ENCODE results near the gene TMEM87B. TPM values are rescaled to one million over a fixed set of nuclear protein-coding genes. Genes with fewer than 3 reads are reported as not detected.

Gene TMEM87B
- 11.7 and 15.4 TPM in 2 replicates for total RNA-seq (2014; rRNA removed; shearing (Covaris generic))
- polyA plus RNA-seq (2015; cell fraction: cytosol; rRNA removed), result 12.5 and 16.3 TPM in 2 replicates
- 39.5 and 42.6 TPM in 2 replicates for polyA plus RNA-seq (2015; cell fraction: nucleus; rRNA removed)

DNA sequence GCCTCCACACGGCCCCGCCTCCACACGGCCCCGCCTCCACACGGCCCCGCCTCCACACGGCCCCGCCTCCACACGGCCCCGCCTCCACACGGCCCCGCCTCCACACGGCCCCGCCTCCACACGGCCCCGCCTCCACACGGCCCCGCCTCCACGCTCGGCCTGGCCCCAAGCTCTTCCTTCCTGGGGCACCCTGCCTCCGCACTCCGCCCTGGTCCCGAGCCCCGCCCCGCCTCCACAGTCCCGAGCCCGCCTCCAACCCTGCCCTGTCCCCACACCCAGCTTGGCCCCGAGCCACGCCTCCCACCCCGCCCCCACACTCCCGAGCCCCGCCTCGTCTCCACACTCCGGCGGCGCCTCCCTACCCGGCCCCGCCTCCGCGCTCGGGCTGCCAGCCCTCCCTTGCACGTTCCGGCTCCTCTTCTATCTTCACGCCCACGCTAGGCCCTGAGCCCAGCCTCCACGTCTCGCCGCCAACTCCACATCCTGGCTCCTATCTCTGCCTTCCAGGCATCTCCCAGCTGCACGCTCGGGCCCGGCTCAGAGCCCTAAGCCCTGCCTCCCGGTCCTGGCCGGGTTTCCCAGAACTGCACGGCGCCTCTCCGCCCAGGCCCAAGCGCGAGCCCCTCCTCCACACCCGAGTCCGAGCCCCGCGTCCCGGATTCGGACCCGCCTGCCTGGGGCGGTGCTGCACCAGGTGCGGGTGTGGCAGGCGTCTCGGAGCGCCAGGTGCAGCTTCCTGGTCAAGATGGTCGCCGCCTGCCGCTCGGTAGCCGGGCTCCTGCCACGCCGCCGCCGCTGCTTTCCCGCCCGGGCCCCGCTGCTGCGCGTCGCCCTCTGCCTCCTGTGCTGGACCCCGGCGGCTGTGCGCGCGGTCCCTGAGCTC, at the start of gene TMEM87B:
TMEM87B (plus strand) TSS at position 423 of the 883 bp plus-strand sequence; CDS start at position 746, 323 bp downstream.
- DNase-seq (ENCODE audit: low read depth), result peak; percentile 91

DNA sequence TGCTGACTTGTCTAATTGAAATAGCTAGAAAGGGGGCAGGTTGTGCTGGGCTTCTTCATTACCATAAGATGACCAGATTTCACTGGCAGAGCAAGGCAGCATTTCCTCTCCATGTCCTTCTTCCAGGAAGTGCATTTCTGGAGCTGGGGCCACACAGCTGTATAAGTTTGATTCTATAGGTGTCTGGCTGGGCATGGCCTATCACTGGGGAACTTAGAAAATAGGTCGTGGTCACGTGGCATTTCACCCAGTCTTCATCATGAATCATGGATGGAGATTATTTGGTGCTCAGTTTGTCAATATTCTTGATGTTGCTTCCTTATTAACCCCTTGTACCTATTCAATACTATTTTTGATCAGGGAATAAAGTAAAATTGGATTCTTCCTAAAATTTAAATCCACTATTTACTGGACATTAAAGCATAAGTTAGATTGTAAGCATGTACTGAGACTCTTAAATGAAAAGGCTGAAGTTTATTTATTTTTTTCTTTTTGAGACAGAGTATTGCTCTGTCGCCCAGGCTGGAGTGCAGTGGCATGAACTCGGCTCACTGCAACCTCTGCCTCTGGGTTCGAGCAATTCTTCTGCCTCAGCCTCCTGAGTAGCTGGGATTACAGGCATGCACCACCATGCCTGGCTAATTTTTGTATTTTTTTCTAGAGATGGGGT, 49.5 kb upstream of the TMEM87B start:
- peak; percentile 43 for DNase-seq (ENCODE audit: low read depth)

GRCh38 chr2:112006076-112006410, 49.0 kb upstream of the TMEM87B start:
- peak; percentile 74 for DNase-seq (ENCODE audit: low read depth)

DNA sequence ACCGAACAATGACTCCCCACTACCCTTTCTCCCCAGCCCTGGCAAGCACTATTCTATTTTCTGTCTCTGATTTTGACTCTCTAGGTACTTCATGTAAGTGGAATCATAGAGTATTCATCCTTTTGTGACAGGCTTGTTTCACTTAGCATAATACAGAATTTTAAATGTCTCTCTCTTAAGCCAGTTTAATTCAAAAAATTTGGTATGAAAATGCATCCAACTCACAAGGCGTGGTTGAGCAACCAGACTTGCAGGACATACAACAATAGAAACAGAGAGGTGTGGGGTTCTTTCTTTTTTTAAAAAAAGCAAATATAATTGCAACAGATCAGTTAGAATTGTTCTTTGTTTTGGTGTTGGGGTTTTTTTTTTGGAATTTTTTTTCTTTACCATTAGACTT, 47.6 kb upstream of the TMEM87B start:
- DNase-seq (ENCODE audit: low read depth), result no peak

- DNase-seq (ENCODE audit: low read depth), result no peak
Observed at GRCh38 chr2:112008910-112009485, 46.1 kb upstream of the TMEM87B start.

DNA sequence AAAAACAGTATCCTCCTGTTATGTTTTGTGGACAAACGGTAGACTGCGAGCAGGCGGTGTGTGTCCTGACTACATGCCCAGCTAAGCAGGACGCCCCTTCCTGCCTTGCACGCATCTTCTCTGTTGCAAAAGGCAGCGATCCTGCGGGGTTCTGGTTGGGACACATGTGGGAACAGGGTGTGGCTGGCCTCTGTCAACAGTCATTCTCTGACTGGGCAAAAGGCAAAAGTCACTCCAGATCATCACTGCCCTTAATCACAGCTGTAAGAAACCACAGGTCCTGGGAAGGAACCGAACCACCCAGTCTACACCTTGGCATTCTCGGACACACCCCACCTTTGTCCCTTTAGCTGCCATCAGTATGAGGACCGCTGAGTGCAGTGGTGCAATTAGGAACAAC, 44.3 kb upstream of the TMEM87B start:
- no peak for DNase-seq (ENCODE audit: low read depth)

- DNase-seq (ENCODE audit: low read depth), result no peak
Observed at GRCh38 chr2:112012556-112012955, 42.5 kb upstream of the TMEM87B start.

DNA sequence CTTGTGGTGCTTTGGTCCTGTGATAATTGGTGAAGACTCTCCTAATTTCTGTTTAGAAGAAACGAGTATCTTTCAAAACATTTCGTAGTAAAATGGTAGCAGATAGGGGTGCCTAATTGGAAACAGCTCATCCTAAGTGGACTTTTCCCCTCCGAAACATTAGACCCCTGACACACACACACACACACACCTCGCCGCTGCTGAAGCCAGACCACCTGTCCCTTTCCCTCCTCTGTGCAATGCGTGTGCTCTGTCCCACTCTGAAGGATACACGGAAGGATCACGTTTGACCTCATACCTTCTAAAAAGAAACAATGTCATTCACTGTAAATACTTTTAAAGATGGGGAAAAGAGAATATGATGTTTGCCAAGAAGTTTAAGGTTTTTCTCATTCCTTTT, 36.2 kb upstream of the TMEM87B start:
- no peak for DNase-seq (ENCODE audit: low read depth)

DNA sequence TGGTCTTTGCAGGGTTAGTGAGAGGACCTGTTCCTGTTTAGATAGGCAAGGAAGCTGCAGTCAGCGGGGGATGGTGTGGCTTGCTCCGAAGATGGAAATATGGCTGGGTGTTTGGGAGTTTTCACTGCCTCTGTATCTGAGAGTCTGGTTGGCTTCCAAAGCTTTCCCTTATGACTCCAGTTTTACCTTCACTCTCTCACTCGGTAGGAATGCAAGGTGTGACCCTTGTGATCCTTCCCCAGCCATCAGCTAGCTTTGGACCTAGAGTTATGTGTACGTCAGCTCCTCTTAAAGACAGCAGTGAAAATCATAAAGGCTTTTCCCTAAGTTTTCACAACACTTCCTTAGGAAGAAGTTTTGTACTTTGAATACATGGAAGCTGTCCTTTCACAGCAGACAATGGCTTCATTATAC, 35.5 kb upstream of the TMEM87B start:
- no peak for DNase-seq (ENCODE audit: low read depth)

DNA sequence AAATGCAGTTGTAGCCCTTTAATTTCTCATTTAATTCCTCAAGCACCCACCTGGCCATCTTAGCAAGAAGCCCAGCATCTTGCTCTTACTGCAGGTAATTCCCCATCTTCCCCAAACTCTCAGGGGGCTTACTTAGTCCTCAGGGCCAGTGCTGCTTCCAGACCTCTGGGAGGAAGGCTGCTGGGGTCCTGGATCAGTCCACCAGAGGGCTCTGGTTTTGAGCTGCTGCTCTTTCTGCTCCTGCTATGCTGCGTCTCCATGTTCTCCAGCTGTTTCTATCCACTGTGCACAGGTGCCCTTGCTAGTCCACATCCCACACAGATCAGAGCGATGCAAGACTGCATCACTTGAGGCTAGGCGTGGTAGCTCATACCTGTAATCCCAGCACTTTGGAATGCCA, 34.5 kb upstream of the TMEM87B start:
- DNase-seq (ENCODE audit: low read depth), result no peak

GRCh38 chr2:112021290-112021689, 33.8 kb upstream of the TMEM87B start:
- DNase-seq (ENCODE audit: low read depth), result no peak

- DNase-seq (ENCODE audit: low read depth), result peak; percentile 84
Observed at GRCh38 chr2:112021781-112022231, 33.3 kb upstream of the TMEM87B start.

DNA sequence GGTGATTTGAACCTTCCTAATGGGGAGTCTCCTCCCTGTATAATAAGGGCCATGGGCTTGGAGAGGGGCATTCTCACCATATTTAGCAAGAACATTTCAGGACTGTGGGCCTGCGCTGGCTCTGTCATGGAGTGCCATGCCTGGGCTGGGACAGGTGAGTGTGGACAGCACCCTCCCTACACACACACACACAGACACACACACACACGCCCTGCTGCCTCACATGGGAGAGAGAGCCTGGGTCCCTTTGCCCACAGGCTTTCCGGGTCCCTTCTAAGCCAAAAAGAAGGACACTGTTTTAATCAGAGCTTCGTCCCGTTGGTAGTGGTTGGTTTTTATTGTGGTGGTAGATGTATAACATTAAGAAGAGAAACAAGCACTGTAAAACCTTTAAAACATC, 31.4 kb upstream of the TMEM87B start:
- no peak for DNase-seq (ENCODE audit: low read depth)

DNA sequence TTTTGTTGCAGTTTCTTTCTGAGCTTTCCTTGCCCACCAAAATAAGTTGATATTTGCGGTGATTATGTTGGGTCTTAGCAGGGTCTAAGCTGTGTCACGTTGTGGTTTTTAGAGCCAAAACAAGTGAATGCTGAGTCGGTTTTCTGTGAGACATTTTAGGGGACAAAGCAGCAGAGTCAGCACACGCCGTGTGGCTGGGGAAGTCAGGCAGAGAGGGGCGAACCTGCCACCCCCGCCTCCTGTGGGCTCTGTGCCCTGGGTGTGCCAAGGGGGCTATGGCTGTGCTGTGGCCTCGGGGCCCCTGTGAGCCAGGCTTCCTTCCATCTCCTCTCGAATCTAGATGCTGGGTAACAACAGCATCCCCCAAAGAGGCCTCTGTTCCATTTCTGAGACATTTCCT, 30.8 kb upstream of the TMEM87B start:
- DNase-seq (ENCODE audit: low read depth), result no peak

- no peak for DNase-seq (ENCODE audit: low read depth)
Observed at GRCh38 chr2:112024896-112025491, 30.1 kb upstream of the TMEM87B start.

GRCh38 chr2:112026509-112026908, 28.6 kb upstream of the TMEM87B start:
- no peak for DNase-seq (ENCODE audit: low read depth)

- no peak for DNase-seq (ENCODE audit: low read depth)
Observed at GRCh38 chr2:112027767-112028166, 27.3 kb upstream of the TMEM87B start.

DNA sequence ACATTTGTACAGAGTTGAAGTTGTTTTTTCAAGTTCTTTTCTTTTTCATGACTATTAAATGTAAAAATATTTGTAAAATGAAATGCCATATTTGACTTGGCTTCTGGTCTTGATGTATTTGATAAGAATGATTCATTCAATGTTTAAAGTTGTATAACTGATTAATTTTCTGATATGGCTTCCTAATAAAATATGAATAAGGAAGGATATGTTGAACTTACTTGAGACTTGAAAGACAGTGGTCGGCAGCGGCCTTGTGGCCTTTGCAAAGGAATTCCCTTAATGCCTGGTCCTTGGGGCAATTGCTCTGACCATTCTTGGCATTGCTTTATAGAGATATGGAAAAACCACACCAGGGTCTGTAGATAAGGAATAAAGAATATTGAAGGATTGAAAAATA, 25.9 kb upstream of the TMEM87B start:
- DNase-seq (ENCODE audit: low read depth), result no peak

DNA sequence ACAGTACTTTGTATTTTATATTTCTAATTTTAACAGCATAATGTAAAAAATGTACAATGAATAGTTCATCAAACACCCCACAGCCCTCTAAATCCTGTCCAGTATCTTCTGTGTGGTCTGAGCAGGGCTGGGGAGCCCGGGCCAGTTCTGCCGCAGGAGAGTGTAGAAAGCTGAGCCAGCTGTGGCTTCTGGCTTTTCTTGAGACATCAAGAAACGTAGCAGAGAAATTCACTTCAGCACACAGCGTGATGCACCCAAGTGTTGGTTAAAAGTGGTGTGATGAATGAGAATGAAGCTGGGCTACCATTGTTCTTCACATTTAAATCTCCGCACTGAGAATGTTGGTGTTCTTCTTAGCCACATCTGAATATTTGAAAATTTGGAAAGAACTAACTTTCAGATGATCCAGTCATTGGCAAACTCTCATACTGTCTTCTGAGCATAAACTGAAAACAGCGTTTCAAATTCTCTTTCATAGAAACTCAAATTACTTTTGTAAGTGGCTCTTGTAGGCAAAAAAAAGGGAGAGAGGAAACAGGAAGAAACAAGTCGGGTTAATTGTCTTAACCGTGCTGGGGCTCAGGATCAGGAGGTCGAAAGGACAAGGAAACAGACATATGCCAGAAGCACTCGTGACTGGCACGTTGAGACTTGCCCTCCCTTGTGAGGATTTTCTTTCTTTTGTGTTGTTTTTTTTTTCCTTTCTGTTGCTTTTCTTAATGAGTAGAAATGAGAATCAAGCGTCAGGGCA, 23.4 kb upstream of the TMEM87B start:
- no peak for DNase-seq (ENCODE audit: low read depth)

GRCh38 chr2:112032224-112032586, 22.9 kb upstream of the TMEM87B start:
- DNase-seq (ENCODE audit: low read depth), result no peak
